Fibroblast of pulmonary artery (primary cell): ENCODE measurements around the gene ENPP7.

ENCODE experiments used
- DNase-seq: peaks from one replicate; pipeline ENCODE4 v3.0.0-alpha.2; 2010; ENCODE audit warnings: low read depth
- H3K4me3 ChIP-seq: replicated peaks from 2 replicates; pipeline ENCODE4 v1.5.1; 2011; ENCODE audit warnings: low read depth, mild to moderate bottlenecking, control low read depth, low read length, moderate library complexity
- TF ChIP-seq, protein P1 (sequence below): IDR thresholded peaks from 2 replicates; pipeline ENCODE4 v1.5.1; 2011; ENCODE audit warnings: mild to moderate bottlenecking, control low read depth, low read length, inconsistent platforms; ENCODE audit errors: missing control alignments

Gene ENPP7

GRCh38 chr17:79686476-79686875, 44.3 kb upstream of the ENPP7 start:
- TF ChIP-seq, protein P1, sequence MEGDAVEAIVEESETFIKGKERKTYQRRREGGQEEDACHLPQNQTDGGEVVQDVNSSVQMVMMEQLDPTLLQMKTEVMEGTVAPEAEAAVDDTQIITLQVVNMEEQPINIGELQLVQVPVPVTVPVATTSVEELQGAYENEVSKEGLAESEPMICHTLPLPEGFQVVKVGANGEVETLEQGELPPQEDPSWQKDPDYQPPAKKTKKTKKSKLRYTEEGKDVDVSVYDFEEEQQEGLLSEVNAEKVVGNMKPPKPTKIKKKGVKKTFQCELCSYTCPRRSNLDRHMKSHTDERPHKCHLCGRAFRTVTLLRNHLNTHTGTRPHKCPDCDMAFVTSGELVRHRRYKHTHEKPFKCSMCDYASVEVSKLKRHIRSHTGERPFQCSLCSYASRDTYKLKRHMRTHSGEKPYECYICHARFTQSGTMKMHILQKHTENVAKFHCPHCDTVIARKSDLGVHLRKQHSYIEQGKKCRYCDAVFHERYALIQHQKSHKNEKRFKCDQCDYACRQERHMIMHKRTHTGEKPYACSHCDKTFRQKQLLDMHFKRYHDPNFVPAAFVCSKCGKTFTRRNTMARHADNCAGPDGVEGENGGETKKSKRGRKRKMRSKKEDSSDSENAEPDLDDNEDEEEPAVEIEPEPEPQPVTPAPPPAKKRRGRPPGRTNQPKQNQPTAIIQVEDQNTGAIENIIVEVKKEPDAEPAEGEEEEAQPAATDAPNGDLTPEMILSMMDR: no peak
- no peak overlapping the region for H3K4me3 ChIP-seq
- DNase-seq: no peak

GRCh38 chr17:79690466-79690865, 40.3 kb upstream of the ENPP7 start:
- no peak for DNase-seq
- H3K4me3 ChIP-seq: no peak overlapping the region
- TF ChIP-seq, protein P1: no peak

DNA sequence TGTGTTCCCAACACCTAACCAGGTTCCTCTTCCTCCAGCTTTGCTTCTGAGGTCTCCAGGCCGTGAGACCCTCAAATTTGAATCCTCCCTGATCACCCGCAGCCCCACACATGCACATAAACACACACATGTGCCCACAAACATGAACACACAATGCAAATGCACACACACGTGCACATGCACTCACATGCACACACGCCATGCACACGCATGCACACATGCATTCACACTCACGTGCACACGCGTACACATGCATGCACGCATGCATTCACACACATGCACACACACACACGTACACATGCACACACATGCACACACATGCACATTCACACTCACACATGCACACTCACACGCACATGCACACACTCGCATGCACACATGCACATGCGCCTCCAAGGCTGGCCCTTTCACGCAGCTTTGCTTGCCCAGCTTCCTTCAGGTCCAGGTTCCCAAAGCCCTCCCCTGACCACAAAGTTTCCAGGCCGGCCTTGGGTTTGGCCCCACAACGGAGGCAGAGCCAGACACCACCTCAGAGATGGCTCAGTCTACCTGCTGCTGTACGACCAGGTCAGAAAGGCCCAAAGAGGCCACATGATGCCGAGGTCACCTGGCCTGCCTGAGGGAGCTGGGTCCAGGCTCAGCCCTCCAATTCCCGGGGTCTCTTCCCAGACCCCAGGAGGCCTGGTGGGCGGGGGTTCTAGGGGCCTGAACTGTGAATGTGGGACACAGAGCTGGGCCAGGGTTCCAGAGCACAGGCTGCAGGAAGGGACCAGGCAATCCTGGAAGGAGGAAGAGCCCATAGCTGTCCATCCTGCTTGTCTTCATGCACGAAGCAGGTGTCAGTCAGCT, 39.5 kb upstream of the ENPP7 start:
- H3K4me3 ChIP-seq: no peak overlapping the region
- TF ChIP-seq, protein P1: no peak
- DNase-seq: no peak

GRCh38 chr17:79691931-79692330, 38.8 kb upstream of the ENPP7 start:
- H3K4me3 ChIP-seq: no peak overlapping the region
- TF ChIP-seq, protein P1: no peak
- no peak for DNase-seq

DNA sequence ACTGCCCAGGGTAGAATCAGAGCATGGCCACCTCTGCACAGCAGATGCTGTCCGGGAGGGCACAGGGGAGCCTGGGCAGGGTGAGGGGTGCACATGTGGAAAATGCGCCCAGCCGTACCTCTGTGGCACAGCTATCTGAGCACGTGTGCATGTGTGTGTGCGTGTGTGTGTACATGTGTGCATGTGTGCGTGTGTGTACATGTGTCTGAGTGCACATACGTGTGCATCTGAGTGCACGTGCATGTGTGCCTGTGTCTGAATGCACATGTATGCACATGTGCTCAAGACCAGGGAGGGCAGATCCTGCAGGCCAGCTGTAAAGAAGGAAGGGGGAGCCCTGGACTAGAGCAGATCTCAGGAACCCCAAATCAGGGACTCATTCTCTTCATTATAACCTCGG, 37.3 kb upstream of the ENPP7 start:
- TF ChIP-seq, protein P1: no peak
- no peak for DNase-seq
- no peak overlapping the region for H3K4me3 ChIP-seq

DNA sequence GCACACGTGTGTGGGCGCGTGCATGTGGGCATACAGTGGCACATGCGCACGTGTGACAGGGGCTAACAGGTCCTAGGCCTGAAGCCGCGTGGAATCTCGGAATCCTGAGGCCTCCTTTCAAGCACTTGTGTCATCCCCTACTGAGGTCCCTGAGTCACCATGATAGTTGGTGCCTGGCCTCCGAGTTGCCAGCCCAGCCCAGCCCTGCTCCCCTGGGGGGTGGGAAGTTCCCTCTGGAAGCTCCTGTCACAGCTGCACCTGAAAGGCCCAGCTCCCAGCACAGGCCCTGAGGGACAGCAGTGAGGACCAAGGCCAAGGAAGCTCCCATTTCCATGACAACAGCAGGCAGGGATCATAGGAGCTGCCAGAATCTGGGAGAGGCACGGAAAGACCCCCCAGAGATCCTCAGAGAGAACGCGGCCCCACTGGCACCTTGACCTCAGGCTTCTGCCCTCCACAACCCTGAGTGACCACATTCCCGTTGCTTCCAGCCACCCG, 35.4 kb upstream of the ENPP7 start:
- H3K4me3 ChIP-seq: no peak overlapping the region
- TF ChIP-seq, protein P1: no peak
- no peak for DNase-seq
